ENCODE measurements around the gene PARK7. TPM values are rescaled to one million over a fixed set of nuclear protein-coding genes. Genes with fewer than 3 reads are reported as not detected.
"Not testable (repeated sequence)": the region's sequence is repeated elsewhere in the genome, so short reads cannot be mapped to it uniquely, and the experiment has no call there.

The PARK7 gene
- polyA plus RNA-seq (ENCODE audit: insufficient read length): 297 TPM

DNA sequence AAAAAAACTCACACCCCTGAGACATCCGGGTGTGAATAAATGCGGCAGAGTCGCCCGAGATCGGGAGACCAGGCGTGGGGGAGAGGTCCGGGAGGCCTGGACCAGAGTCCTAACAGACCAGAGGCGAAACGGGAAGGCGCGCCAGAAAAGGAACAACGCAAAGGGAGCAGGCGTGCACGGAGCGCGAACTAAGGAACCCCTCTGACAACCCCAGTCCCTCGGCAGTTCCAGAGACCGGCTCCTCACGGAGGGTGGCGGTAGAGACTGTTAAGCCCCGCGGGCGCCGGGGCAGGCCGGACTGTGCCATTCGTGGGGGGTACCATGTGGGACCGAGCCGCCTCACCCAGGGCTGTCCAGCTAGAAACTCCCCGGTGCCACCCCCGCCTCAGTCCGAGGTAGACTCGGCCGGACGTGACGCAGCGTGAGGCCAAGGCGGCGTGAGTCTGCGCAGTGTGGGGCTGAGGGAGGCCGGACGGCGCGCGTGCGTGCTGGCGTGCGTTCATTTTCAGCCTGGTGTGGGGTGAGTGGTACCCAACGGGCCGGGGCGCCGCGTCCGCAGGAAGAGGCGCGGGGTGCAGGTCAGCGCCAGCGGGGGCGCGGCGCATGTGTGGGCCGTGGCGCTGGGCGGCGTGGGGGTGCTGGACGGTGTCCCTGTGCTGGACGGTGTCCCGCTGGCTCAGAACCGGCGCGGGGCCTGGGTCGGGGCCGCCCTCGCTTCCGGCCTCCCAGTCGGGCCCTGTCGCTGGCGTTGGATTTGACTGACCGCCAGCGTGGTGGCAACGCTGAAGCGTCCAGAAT is at the start of gene PARK7:
PARK7 (plus strand) TSS at position 496 of the 798 bp plus-strand sequence. CDS start 1,075 bp downstream, outside the sequence.
- DNase-seq: peak; percentile 99

DNA sequence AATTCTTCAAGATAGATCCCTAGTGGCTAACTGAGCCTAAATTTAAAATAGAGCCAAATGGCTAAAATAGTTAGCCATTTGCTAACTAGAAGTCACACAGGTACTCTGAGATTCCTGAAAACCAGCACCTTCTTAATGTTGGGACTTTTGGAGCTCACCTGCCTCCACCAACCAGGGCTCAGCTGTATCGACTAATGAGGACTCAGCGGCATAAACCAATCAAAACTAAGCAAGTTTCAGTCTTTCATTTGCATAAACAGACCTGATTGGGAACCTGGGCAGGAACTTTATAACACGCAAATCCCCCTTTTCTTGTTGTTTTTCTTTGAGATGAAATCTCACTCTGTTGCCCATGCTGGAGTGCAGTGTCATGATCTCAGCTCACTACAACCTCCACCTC is 49.4 kb upstream of the PARK7 start:
- no peak for DNase-seq

GRCh38 chr1:7912743-7913557 is 48.6 kb upstream of the PARK7 start:
- DNase-seq: no peak

GRCh38 chr1:7915826-7916500 is 45.5 kb upstream of the PARK7 start:
- no peak for DNase-seq

- DNase-seq: no peak
Observed at GRCh38 chr1:7916501-7916830, 45.0 kb upstream of the PARK7 start.

DNA sequence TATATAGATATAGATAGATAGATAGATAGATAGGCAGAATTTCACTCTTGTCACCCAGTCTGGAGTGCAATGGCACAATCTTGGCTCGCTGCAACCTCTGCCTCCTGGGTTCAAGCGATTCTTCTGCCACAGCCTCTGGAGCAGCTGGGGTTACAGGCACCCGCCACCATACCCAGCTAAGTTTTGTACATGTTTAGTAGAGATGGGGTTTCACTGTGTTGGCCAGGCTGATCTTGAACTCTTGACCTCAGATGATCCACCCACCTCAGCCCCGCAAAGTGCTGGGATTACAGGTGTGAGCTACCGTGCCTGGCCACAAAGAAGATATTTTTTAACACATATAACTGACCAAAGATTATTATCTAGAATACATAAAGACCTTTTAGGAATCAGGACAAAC is 43.5 kb upstream of the PARK7 start:
- not testable (repeated sequence) for DNase-seq

GRCh38 chr1:7919880-7920279 is 41.6 kb upstream of the PARK7 start:
- DNase-seq: no peak

DNA sequence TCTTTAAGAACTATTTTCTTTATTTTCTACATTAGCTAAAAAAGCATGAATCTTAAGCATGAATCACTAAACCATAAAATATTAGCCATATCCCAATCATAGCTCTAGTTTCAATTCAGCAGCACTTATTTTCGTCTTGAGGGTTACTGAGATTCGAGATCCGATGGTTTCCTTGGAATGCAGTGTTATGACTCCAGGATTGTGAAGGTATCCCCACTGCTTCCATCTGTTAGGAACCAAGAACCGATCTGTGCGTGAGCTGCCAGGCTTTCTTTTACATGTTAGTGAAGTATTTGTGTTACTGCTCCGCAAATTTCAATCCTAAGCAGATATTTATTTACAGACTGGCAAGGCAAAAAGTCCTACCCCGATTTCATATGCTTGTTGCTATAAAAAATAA is 39.7 kb upstream of the PARK7 start:
- DNase-seq: no peak

DNA sequence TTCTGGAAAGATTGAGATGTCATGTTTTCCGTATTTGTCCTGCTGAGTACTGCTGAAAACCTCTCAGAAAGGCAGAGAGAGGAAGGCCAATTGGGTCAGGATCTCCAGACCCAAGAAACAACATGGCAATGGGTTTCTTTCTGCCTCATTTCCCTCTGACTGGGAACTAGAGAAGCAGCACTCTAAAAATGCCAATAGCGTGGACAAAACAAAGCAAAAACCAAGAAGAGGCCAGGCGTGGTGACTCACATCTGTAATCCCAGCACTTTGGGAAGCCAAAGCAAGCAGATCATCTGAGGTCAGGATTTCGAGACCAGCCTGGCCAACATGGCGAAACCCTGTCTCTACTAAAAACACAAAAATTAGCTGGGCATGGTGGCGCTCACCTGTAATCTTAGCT is 39.2 kb upstream of the PARK7 start:
- DNase-seq: no peak

GRCh38 chr1:7927061-7927460 is 34.5 kb upstream of the PARK7 start:
- DNase-seq: not testable (repeated sequence)

GRCh38 chr1:7928247-7928646 is 33.3 kb upstream of the PARK7 start:
- no peak for DNase-seq

GRCh38 chr1:7929637-7930036 is 31.9 kb upstream of the PARK7 start:
- DNase-seq: no peak

DNA sequence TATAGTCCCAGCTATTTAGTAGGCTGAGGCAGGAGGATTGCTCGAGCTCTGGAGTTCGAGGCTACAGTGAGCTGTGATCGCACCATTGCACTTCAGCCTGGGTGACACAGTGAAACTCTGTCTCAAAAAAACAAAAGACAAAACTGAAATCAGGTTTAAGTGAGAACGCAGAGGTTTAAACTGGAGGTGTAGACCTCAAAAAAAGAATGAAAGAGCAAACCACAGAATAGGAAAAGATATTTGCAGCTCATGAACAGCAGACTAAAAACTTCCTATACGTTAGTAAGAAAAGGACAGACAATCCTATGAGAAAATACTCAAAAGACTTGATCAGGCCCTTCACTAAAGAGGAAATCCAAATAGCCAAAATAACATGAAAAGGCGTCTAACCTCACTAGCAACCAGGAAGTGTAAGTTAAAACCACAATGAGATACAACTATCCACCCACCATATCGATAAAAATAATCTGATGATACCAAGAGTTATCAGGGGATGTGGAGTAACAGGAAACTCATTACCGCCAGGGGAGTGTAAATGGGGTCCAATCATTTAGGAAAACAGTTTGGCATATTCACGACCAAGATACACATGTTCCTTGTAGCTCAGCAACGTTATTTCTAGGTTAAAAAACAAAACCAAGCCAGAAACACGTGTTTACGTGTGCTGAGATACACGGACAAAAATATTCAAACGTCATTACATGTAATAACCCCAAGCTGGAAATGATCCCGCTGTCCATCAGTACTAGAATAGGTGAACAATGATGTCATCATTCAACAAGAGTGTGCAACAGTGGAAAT is 30.7 kb upstream of the PARK7 start:
- no peak for DNase-seq

DNA sequence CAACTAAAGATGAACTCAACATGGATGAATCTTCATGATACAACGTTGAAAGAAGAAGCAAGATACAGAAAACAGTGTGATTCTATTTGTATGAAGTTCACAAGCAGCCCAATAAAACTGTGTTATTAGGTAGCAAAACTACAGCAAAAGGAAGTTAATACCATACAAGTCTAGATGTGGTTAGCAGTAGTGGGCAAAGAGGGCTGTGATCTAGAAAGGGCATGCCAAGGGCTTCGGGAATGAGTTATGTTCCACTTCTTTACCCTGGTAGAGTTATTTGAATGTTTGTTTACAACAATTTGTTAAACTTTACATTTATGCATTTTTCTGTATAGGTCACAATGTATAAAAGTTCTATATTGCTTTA is 30.1 kb upstream of the PARK7 start:
- DNase-seq: no peak

DNA sequence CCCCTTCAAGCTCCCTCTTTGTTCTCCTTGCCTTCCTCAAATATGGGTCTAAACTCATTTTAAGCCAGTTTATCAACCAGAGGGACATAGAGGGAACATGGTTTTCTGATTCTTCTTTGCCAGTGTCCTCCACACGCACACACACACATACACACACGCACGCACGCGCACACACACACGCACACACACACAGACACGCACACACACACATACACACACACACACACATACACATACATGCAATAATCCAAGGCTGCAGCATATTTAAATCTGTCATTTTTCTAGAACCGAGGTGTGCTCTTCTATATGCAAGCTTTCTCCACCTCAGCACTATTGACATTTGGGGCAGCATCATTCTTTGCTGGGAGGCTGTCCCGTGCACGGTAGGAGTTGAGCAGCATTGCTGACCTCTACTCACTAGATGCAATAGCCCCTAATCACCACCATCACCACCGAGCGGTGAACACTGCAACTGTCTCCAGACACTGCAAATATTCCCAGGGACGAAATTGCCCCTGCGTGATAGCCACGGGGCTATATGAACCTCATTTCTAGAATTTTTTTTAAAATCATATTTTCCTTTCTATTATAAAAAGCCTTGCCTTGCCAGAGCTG is 28.9 kb upstream of the PARK7 start:
- DNase-seq: no peak

DNA sequence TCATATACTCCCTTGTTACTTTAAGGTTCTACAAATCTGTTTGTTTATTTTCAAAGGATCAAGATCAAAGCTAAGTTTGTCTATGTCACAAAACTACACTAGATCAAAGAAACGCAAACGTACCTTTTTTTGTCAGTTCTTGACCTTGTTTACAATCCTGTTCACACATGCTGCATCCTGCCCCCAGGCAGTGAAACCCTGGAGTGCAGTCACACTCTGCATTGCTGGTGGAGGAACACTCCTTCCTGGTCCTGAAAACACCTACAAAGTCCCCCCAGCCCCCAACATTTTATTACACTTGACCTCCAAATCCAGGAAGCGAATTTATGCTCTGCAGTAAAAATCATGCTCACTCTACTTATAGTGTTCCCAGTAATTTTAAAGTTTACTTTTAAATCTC is 23.4 kb upstream of the PARK7 start:
- DNase-seq: no peak

DNA sequence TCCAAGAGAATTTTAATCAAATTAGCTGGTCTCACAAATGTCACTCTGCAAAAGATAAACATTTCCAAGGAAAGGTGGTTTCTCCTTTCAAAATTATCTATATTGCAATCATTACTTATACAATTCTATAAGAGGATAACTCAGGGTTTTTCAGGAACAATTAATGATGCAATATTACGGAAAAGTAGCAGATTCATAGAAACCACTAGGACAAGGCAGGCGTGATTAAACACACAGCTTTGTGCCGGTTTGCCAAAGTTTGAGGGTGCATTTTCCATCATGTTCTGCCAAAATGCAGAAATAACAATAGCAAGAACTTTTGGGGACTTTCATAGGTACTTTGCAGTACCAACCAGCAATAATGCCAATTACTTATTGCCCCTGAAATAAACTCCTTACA is 21.5 kb upstream of the PARK7 start:
- DNase-seq: no peak

- DNase-seq: no peak
Observed at GRCh38 chr1:7940745-7941436, 20.6 kb upstream of the PARK7 start, which contains the start of gene TNFRSF9. Gene TNFRSF9 (minus strand): TSS chr1:7940839. CDS start chr1:7939994, 845 bp downstream.

GRCh38 chr1:7941437-7941793 is 20.1 kb upstream of the PARK7 start:
- no peak for DNase-seq

DNA sequence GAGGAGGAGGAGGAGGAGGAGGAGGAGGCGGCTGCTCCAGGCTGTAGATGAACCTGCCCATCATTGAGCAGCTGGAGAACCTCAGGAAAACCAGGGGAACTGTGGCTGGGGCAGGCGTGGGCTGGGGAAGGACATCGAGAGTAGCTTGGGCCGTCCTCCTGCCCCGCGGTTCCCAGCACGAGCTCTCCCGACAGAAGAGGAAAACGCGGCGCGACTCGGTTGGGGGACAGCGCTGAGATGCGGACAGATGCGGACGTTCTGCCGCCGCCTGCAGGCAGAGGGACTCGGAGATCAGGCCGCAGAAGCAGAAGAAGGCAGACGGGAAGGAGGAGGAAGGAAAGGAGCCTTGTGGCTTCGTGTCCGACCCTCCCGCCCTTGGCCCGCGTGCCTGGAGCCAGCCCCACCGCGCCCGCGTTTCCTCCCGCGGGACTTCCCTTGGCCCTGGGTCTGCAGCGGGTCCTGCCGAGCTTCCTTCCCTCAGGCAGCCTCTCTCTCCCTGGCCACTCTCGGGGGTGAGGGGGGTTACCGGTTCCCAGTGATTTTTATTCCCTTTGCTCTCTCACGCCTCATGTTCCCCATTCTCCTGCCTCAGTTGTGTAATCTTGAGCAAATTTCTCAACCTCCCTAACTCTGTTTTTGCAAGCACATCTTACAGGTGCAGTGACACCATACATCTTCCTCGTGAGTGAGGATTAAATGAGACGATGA is 19.1 kb upstream of the PARK7 start:
- DNase-seq: peak; percentile 64

GRCh38 chr1:7943251-7943650 is 18.3 kb upstream of the PARK7 start:
- no peak for DNase-seq
